Stimulated activated CD4-positive, alpha-beta T cell treated with anti-CD3 and anti-CD28 coated beads, Interleukin-2, amount 100 ng/mL, for 24 hours (primary cell): Measurements from ENCODE around the gene HEATR9.
A peak's percentile ranks its signal among the peaks of the same experiment; 100 is the strongest.

Experiments used
- DNase-seq, 2 donors: peaks; one replicate each; pipeline ENCODE4 v3.0.0-alpha.2; 2020

The HEATR9 gene

GRCh38 chr17:35893751-35894150, 25.1 kb upstream of the HEATR9 start:
- no peak for DNase-seq

GRCh38 chr17:35892091-35893035, 23.7 kb upstream of the HEATR9 start:
- peak; percentile 56 to 64 for DNase-seq

GRCh38 chr17:35891269-35891668, 22.6 kb upstream of the HEATR9 start:
- DNase-seq = no peak

GRCh38 chr17:35890774-35891155, 22.1 kb upstream of the HEATR9 start:
- peak in 1 of 2 donors; percentile 20 for DNase-seq

GRCh38 chr17:35889818-35890773, 21.4 kb upstream of the HEATR9 start:
- no peak for DNase-seq

GRCh38 chr17:35889241-35889640, 20.6 kb upstream of the HEATR9 start:
- DNase-seq = no peak

GRCh38 chr17:35879773-35880654, 11.3 kb upstream of the HEATR9 start, which contains the start of gene CCL5:
CCL5 (minus strand) TSS chr17:35880360.
- DNase-seq = peak; percentile 28 to 30

GRCh38 chr17:35878361-35878760, 9.7 kb upstream of the HEATR9 start:
- no peak for DNase-seq

- no peak for DNase-seq
These were observed 8.8 kb upstream of the HEATR9 start for GRCh38 chr17:35877345-35878029.

- DNase-seq = no peak
These were observed 7.8 kb upstream of the HEATR9 start for GRCh38 chr17:35876534-35876933.

- DNase-seq = no peak
These were observed 7.1 kb upstream of the HEATR9 start for GRCh38 chr17:35875800-35876139.

GRCh38 chr17:35875072-35875799, 6.5 kb upstream of the HEATR9 start:
- no peak for DNase-seq

GRCh38 chr17:35872196-35872980, 3.7 kb upstream of the HEATR9 start:
- DNase-seq = no peak

- no peak for DNase-seq
These were observed 2.5 kb upstream of the HEATR9 start for GRCh38 chr17:35870906-35871819.

GRCh38 chr17:35867574-35867973, 1.1 kb downstream of the HEATR9 start:
- no peak for DNase-seq

- no peak for DNase-seq
These were observed 2.2 kb downstream of the HEATR9 start for GRCh38 chr17:35866341-35866950.

- DNase-seq = no peak
These were observed 3.0 kb downstream of the HEATR9 start for GRCh38 chr17:35865412-35866340.

GRCh38 chr17:35864853-35865252, 3.8 kb downstream of the HEATR9 start:
- no peak for DNase-seq
